ENCODE measurements around the gene NEU2.

NEU2 gene

DNA sequence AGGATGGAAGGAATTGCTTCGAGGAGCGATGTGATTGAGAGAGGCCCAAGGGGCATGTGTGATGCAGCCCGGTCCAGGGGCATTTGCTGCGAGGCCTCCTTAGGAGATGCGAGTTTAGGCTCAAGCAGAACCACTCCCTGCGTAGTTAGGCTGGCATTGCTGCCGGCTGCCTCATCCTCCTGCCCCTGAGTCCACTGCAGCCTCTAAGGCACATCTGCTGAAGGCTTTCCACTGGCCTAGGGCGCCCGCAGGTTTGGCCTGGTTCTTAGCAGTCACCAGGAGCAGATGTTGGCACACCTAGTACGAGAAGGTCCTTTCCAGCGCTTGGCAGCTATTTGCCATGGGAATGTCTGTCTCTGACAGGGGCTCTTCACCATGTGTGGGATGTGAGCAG lies 48.4 kb downstream of the NEU2 start:
- no peak for DNase-seq

- no peak for DNase-seq
These were observed 48.8 kb downstream of the NEU2 start for GRCh38 chr2:233081232-233081730.

GRCh38 chr2:233081731-233082221 lies 49.3 kb downstream of the NEU2 start:
- DNase-seq, result no peak

DNA sequence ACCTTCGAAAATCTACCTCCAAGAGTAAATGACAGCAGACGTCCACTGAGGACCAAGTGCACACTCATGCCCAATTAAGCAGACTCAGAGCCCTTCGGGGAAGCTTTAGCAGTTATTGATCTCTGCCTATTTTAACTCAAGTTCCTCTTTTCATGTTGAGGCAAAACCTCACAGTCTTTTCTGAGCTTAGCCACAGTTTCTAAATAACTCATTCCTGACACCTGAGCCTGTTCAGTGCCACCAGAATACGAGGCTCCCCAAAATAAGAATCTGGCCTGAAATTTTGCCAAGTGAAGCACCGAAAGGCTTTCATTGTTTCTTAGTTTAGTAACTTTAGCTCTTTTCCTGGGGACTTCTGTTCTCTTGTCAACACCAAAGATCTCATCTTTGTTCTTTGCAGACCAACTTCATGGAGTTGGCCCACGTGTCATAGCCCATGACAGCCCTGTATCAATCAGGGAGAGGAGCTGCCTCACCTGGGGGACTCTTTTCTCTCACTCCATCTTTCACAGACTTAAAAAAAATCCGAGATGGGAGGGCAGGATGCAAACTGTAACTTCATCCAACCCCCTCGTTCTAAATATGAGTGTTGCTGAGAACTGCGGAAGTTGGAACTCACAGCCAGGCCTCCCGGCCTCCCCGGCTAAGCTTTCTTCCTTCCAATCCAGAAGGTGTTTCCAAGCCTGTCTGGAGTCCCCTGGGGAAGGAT lies 49.9 kb downstream of the NEU2 start:
- DNase-seq, result no peak

DNA sequence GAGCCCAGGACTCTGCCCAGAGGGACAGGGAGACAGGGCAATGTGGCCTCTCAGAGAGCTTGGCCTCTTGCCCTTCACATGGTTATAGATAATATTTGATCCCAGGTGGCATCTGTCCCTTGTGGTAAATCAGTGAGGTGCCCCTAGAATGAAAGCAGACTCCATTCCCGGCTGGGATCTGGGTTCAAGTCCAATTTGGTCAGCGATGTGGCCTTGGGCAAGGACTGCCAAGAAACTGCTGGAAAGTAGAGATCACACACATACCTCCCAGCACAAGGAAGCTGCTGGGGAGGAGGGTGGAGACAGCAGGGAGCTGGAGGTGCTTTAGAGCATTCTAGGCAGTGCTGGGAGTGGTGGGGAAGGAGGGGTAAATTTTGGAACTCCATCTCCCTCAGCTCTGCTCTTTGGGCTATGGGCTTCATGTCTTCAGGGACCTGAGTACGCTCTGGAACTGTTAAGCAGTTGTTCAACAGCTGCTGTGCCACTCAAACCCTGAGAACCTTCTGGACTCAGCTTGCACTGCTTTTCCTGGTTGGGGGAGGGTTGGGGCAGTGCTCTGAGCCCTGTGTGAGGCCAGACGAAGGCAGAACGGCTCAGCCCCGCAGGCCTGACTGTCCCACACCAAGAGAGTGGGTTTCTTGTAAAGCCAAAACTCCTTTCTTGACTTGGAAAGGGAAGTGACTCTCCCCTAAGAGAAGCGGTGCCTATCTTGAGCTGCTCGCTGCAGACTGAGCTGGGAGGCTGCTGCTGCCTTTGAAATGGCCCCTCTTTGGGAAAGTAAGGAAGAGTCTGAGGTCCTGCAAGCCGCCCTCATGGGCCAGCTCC lies 50.7 kb downstream of the NEU2 start:
- no peak for DNase-seq

DNA sequence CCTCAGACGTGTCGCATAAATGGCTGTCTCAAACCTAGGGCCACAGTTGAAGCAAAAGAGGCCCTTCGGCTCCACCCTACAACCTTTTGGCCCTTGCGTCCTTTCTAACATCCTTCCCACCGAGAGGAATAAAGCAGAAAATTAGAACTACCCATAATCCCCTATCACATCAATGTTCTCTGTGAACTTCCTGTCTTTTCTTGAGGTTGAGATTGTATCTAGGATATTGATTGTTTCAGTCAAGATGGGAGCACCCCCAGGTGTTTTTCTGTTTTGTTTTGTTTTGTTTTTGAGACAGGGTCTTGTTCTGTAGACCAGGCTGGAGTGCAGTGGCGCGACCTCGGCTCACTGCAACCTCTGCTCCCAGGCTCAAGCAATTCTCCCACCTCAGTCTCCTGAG lies 51.3 kb downstream of the NEU2 start:
- DNase-seq, result no peak

DNA sequence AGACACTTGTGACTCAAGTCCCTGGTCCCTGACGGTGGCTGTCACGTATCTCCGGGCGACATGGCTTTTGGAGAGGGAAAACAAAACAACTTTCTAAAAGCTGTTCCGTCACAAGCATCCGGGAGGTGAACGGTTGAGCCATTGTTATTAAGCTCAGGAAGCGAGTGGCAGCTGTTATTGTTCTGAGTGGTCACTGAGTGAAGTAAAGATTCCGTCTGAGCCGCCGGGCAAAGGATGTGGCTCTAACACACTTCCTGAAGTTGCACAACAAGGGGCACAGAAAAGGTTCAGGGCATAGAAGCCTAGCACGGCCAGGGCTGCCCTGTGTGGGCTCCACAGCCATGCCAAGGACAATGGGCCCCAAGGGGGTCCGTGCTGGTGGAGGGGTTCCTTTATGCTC lies 52.0 kb downstream of the NEU2 start:
- DNase-seq, result no peak

Measured in NCI-H526 (cell line).